Measurements from ENCODE around the gene RBMS3.

DNA sequence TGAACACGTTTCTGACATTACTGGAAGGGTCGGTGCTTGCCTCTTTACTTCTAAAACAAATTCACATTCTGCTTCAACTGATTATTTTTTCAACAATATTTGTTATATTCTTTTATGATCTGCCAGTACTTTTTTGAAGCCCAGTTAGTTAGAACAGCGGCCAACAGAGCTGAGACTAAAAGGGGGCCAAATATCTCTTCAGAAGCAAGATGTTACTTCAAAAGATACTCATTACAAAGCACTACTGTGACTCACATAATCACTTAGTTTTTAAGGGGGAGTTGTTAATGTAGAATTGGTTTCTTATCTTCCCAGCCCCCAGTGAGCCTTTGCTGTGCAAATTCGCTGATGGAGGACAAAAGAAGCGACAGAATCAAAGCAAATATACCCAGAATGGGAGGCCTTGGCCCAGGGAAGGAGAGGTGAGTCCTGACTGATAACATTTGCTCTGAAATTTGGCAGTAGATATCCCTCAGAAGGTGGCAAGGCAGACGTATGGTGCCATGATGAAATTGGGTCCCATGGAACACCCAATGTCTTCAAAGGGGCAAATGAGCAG lies 587.8 kb downstream of the RBMS3 start:
- TF ChIP-seq, protein P1, sequence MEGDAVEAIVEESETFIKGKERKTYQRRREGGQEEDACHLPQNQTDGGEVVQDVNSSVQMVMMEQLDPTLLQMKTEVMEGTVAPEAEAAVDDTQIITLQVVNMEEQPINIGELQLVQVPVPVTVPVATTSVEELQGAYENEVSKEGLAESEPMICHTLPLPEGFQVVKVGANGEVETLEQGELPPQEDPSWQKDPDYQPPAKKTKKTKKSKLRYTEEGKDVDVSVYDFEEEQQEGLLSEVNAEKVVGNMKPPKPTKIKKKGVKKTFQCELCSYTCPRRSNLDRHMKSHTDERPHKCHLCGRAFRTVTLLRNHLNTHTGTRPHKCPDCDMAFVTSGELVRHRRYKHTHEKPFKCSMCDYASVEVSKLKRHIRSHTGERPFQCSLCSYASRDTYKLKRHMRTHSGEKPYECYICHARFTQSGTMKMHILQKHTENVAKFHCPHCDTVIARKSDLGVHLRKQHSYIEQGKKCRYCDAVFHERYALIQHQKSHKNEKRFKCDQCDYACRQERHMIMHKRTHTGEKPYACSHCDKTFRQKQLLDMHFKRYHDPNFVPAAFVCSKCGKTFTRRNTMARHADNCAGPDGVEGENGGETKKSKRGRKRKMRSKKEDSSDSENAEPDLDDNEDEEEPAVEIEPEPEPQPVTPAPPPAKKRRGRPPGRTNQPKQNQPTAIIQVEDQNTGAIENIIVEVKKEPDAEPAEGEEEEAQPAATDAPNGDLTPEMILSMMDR (IDR thresholded peaks at IDR 0.05) = no peak
- no peak for TF ChIP-seq POLR2A (IDR thresholded peaks at IDR 0.05)
